ENCODE data around the gene TOM1.

The TOM1 gene

GRCh38 chr22:35381424-35382009, 81.8 kb downstream of the TOM1 start:
- TF ChIP-seq FOXP2 (optimal IDR thresholded peaks at IDR 0.05; ENCODE audit: borderline replicate concordance, extremely low read depth, extremely low read length, insufficient read depth) (no peak), POLR2AphosphoS5 (IDR thresholded peaks at IDR 0.05; ENCODE audit: low read depth, low read length) (no peak)

GRCh38 chr22:35383679-35384071, 84.0 kb downstream of the TOM1 start:
- TF ChIP-seq REST (IDR thresholded peaks at IDR 0.05; ENCODE audit: insufficient read depth in 1 of 2, low read depth in 2 of 2, low read length in 2 of 2) (no peak), FOXP2 (optimal IDR thresholded peaks at IDR 0.05; ENCODE audit: borderline replicate concordance, extremely low read depth, extremely low read length, insufficient read depth) (no peak), SIN3A (IDR thresholded peaks at IDR 0.05; ENCODE audit: borderline replicate concordance, insufficient read depth, low read length) (no peak), POLR2AphosphoS5 (IDR thresholded peaks at IDR 0.05; ENCODE audit: low read depth, low read length) (no peak), TAF1 (IDR thresholded peaks at IDR 0.05; ENCODE audit: borderline replicate concordance, insufficient read depth, low read length) (no peak)

- TF ChIP-seq POLR2AphosphoS5 (IDR thresholded peaks at IDR 0.05; ENCODE audit: low read depth, low read length) (no peak), REST (IDR thresholded peaks at IDR 0.05; ENCODE audit: insufficient read depth in 1 of 2, low read depth in 2 of 2, low read length in 2 of 2) (no peak), SIN3A (IDR thresholded peaks at IDR 0.05; ENCODE audit: borderline replicate concordance, insufficient read depth, low read length) (no peak), FOXP2 (optimal IDR thresholded peaks at IDR 0.05; ENCODE audit: borderline replicate concordance, extremely low read depth, extremely low read length, insufficient read depth) (no peak), TAF1 (IDR thresholded peaks at IDR 0.05; ENCODE audit: borderline replicate concordance, insufficient read depth, low read length) (no peak)
These were observed 84.8 kb downstream of the TOM1 start for GRCh38 chr22:35384527-35384926.

- TF ChIP-seq TAF1 (IDR thresholded peaks at IDR 0.05; ENCODE audit: borderline replicate concordance, insufficient read depth, low read length) (no peak), POLR2AphosphoS5 (IDR thresholded peaks at IDR 0.05; ENCODE audit: low read depth, low read length) (no peak), FOXP2 (optimal IDR thresholded peaks at IDR 0.05; ENCODE audit: borderline replicate concordance, extremely low read depth, extremely low read length, insufficient read depth) (no peak)
These were observed 85.4 kb downstream of the TOM1 start for GRCh38 chr22:35384975-35385588.

- TF ChIP-seq FOXP2 (optimal IDR thresholded peaks at IDR 0.05; ENCODE audit: borderline replicate concordance, extremely low read depth, extremely low read length, insufficient read depth) (no peak), POLR2AphosphoS5 (IDR thresholded peaks at IDR 0.05; ENCODE audit: low read depth, low read length) (no peak), REST (IDR thresholded peaks at IDR 0.05; ENCODE audit: insufficient read depth in 1 of 2, low read depth in 2 of 2, low read length in 2 of 2) (no peak)
These were observed 87.1 kb downstream of the TOM1 start for GRCh38 chr22:35386670-35387288.

GRCh38 chr22:35390933-35391332, 91.2 kb downstream of the TOM1 start:
- no peak for TF ChIP-seq POLR2AphosphoS5 (IDR thresholded peaks at IDR 0.05; ENCODE audit: low read depth, low read length)
- TF ChIP-seq SIN3A (IDR thresholded peaks at IDR 0.05; ENCODE audit: borderline replicate concordance, insufficient read depth, low read length), result no peak
- no peak for TF ChIP-seq TAF1 (IDR thresholded peaks at IDR 0.05; ENCODE audit: borderline replicate concordance, insufficient read depth, low read length)
- no peak for TF ChIP-seq FOXP2 (optimal IDR thresholded peaks at IDR 0.05; ENCODE audit: borderline replicate concordance, extremely low read depth, extremely low read length, insufficient read depth)
- no peak for TF ChIP-seq REST (IDR thresholded peaks at IDR 0.05; ENCODE audit: insufficient read depth in 1 of 2, low read depth in 2 of 2, low read length in 2 of 2)

Measured in PFSK-1 (cell line).